Mammary epithelial cell (primary cell): ENCODE measurements around the gene CUX1.

Source experiments
- EZH2 ChIP-seq: IDR thresholded peaks from 2 replicates; pipeline ENCODE4 v1.6.1; 2012; ENCODE audit warnings: low read length, inconsistent platforms, borderline replicate concordance
- TF ChIP-seq, protein P1 (sequence below), 2 donors: IDR thresholded peaks in 1 of 2; conservative IDR thresholded peaks in 1 of 2; 2 replicates each; pipeline ENCODE4 v1.5.1; 2011 to 2012; ENCODE audit warnings: inconsistent platforms in 2 of 2, low read length in 2 of 2, mild to moderate bottlenecking in 2 of 2, control low read depth in 1 of 2, low read depth in 1 of 2; ENCODE audit not compliant: insufficient read depth in 1 of 2; ENCODE audit errors: extremely low read depth in 1 of 2

DNA sequence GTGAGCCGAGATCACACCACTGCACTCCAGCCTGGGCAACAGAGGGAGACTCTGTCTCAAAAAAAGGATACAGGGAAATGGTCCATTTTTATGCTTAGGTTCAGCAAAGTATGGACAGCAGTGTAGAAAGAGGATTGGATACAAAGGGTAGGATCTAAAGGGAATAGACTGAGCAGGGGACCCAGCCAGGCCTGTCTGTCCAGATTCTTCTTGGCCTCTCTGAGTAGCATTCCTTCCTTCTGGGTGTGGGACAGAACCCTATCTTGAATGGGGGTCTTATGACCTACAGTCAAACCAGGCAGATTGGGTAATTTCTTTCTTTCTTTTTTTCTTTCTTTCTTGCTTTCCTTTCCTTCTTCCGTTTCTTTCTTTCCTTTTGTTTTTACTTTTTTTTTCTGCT lies 494.9 kb downstream of the CUX1 start:
- TF ChIP-seq, protein P1, sequence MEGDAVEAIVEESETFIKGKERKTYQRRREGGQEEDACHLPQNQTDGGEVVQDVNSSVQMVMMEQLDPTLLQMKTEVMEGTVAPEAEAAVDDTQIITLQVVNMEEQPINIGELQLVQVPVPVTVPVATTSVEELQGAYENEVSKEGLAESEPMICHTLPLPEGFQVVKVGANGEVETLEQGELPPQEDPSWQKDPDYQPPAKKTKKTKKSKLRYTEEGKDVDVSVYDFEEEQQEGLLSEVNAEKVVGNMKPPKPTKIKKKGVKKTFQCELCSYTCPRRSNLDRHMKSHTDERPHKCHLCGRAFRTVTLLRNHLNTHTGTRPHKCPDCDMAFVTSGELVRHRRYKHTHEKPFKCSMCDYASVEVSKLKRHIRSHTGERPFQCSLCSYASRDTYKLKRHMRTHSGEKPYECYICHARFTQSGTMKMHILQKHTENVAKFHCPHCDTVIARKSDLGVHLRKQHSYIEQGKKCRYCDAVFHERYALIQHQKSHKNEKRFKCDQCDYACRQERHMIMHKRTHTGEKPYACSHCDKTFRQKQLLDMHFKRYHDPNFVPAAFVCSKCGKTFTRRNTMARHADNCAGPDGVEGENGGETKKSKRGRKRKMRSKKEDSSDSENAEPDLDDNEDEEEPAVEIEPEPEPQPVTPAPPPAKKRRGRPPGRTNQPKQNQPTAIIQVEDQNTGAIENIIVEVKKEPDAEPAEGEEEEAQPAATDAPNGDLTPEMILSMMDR (conservative IDR thresholded peaks at IDR 0.05 in 1 of 2, IDR thresholded peaks at IDR 0.05 in 1 of 2; ENCODE audit: extremely low read depth in 1 of 2, insufficient read depth in 1 of 2, low read depth in 1 of 2, low read length in 2 of 2), result no peak
- no peak for TF ChIP-seq EZH2
